ENCODE results near the gene ACOXL. TPM values are rescaled to one million over a fixed set of nuclear protein-coding genes. Genes with fewer than 3 reads are reported as not detected.

ACOXL gene
- total and polyA plus RNA-seq, 2 donors (not counting 3 experiments of a cell fraction or from before 2014, with no cell fraction given), result not detected

DNA sequence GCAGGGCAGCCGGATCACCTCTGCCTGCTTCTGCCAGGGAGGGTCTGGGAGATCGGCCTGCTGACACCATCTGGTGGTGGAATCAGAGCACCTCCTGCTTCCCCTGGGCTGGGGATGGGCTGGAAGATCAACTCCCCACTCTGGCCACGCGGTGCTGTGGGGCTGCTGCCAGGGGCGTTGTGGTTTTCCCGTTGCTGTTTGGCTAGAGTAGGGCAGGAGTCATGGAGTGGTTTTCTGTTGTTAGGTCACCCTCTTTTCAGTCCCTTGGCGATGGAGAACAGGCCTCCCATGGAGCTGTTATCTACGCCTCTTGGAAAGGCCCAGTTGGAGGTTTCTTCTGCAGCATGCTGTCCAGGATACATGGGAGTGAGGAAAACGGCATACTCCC lies 403.5 kb downstream of the ACOXL start:
- H4K20me1 ChIP-seq (replicated peaks; ENCODE audit: control insufficient read depth, extremely low read depth, insufficient read depth, low read length), result peaks cover 2% of the 10 kb centered on the region
- H3K4me1 ChIP-seq (ENCODE audit: control insufficient read depth, extremely low read depth, insufficient read depth, low read length), result no peaks in the 10 kb centered on the region
- CTCF ChIA-PET, result interaction anchor here (1.2 to 1.6 kb wide), 2 partner anchors 15 to 18 kb away, joined by 3 to 4 read pairs; no protein-coding TSS in a partner anchor
- intact Hi-C loops (cut with micrococcal nuclease), result no loop called here
- no peaks in the 10 kb centered on the region for H3K9me1 ChIP-seq (replicated peaks; ENCODE audit: control insufficient read depth, extremely low read depth, insufficient read depth, low read length)
- H3K27me3 ChIP-seq (ENCODE audit: control insufficient read depth in 2 of 2, insufficient read depth in 2 of 2, low read length in 2 of 2), result no peaks in the 10 kb centered on the region
- POLR2A ChIA-PET, result no interaction called here
- H3K9me3 ChIP-seq (replicated peaks; ENCODE audit: control insufficient read depth, insufficient read depth, low read length), result no peaks in the 10 kb centered on the region
- TF ChIP-seq FOS (IDR thresholded peaks at IDR 0.05; ENCODE audit: borderline replicate concordance, insufficient read depth, low read length) (no peak), POLR2AphosphoS5 (IDR thresholded peaks at IDR 0.05; ENCODE audit: insufficient read depth, low read depth, low read length) (no peak), EZH2 (IDR thresholded peaks at IDR 0.05; ENCODE audit: borderline replicate concordance, low read depth, low read length, severe bottlenecking) (no peak), MYC (IDR thresholded peaks at IDR 0.05; ENCODE audit: low read depth, low read length) (no peak), POLR2A (IDR thresholded peaks at IDR 0.05; ENCODE audit: low read depth, low read length) (no peak), JUN (IDR thresholded peaks at IDR 0.05; ENCODE audit: borderline replicate concordance, insufficient read depth, insufficient read length, low read depth) (no peak), GATA2 (IDR thresholded peaks at IDR 0.05; ENCODE audit: insufficient read depth, insufficient read length, low read depth, low read length) (no peak)
- TF ChIP-seq, protein P1, sequence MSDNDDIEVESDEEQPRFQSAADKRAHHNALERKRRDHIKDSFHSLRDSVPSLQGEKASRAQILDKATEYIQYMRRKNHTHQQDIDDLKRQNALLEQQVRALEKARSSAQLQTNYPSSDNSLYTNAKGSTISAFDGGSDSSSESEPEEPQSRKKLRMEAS (IDR thresholded peaks at IDR 0.05; ENCODE audit: insufficient read depth, insufficient read length), result no peak
- TF ChIP-seq, protein P2, sequence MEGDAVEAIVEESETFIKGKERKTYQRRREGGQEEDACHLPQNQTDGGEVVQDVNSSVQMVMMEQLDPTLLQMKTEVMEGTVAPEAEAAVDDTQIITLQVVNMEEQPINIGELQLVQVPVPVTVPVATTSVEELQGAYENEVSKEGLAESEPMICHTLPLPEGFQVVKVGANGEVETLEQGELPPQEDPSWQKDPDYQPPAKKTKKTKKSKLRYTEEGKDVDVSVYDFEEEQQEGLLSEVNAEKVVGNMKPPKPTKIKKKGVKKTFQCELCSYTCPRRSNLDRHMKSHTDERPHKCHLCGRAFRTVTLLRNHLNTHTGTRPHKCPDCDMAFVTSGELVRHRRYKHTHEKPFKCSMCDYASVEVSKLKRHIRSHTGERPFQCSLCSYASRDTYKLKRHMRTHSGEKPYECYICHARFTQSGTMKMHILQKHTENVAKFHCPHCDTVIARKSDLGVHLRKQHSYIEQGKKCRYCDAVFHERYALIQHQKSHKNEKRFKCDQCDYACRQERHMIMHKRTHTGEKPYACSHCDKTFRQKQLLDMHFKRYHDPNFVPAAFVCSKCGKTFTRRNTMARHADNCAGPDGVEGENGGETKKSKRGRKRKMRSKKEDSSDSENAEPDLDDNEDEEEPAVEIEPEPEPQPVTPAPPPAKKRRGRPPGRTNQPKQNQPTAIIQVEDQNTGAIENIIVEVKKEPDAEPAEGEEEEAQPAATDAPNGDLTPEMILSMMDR (IDR thresholded peaks at IDR 0.05; ENCODE audit: extremely low read depth in 1 of 2, insufficient read depth in 1 of 2, low read depth in 1 of 2, low read length in 2 of 2), result no peak
- DNase-seq (ENCODE audit: low read depth, low spot score), result no peak
- no peak overlapping the region for H3K4me3 ChIP-seq (replicated peaks in 1 of 3; ENCODE audit: insufficient read depth in 1 of 3, low read depth in 1 of 3, low read length in 3 of 3)
- no peak overlapping the region for H3K9ac ChIP-seq (replicated peaks; ENCODE audit: extremely low read depth, insufficient read depth, low read length)
- H3K79me2 ChIP-seq (ENCODE audit: control insufficient read depth, insufficient read depth, low read length), result no peaks in the 10 kb centered on the region
- no peak overlapping the region for H3K4me2 ChIP-seq (ENCODE audit: insufficient read depth, low read length)
- BruUV-seq (replicated peaks), result no TSS peak
- no peak for FAIRE-seq
- H2AFZ ChIP-seq (ENCODE audit: low read depth, low read length), result no peak overlapping the region
- dilution Hi-C loops (cut with MboI; ENCODE audit: extremely low pct_ligation_motif_present, low sequenced_read_pairs), result no loop called here
- H3K36me3 ChIP-seq (ENCODE audit: control insufficient read depth in 2 of 2, extremely low read depth in 1 of 2, insufficient read depth in 2 of 2, low read length in 2 of 2), result peaks cover 0 to 27% of the 10 kb centered on the region in 2 experiments
- no peak overlapping the region for H3K27ac ChIP-seq (ENCODE audit: insufficient read depth, low read depth, low read length)
